OCI-LY1 (cell line): ENCODE measurements around the gene NHLRC4.
A peak's percentile ranks its signal among the peaks of the same experiment; 100 is the strongest.

Experiments used
- H2AFZ ChIP-seq: fragments of 200-600 bp; sonication (generic), shearing (Covaris generic); 2 replicates; pipeline ENCODE4 v1.6.0; 2014; ENCODE audit warnings: antibody characterized with exemption, mild to moderate bottlenecking, low read length
- H3F3A ChIP-seq: fragments of 200-600 bp; sonication (generic), shearing (Covaris generic); 2 replicates; pipeline ENCODE4 v1.6.0; 2014; ENCODE audit warnings: mild to moderate bottlenecking, antibody characterized with exemption, low read length, moderate library complexity; ENCODE audit not compliant: insufficient read depth
- H3K27ac ChIP-seq: fragments of 200-600 bp; sonication (generic); 2 replicates; pipeline ENCODE4 v1.5.1; 2014; ENCODE audit warnings: low read length, mixed run types, mild to moderate bottlenecking, low read depth; ENCODE audit not compliant: poor library complexity, severe bottlenecking
- H3K27me3 ChIP-seq: fragments of 200-600 bp; sonication (generic); 2 replicates; pipeline ENCODE4 v1.6.0; 2014; ENCODE audit warnings: antibody characterized with exemption, mild to moderate bottlenecking, low read length, moderate library complexity; ENCODE audit not compliant: insufficient read depth
- H3K36me3 ChIP-seq: fragments of 200-600 bp; sonication (generic); 2 replicates; pipeline ENCODE4 v1.6.1; 2014; ENCODE audit warnings: mild to moderate bottlenecking, antibody characterized with exemption, low read length, moderate library complexity, mixed read lengths; ENCODE audit not compliant: insufficient read depth
- H3K4me1 ChIP-seq: fragments of 200-600 bp; sonication (generic); 2 replicates; pipeline ENCODE4 v1.5.1; 2014; ENCODE audit warnings: mild to moderate bottlenecking, low read length, moderate library complexity; ENCODE audit not compliant: insufficient read depth, severe bottlenecking
- H3K4me2 ChIP-seq: fragments of 200-600 bp; sonication (generic), shearing (Covaris generic); 2 replicates; pipeline ENCODE4 v1.6.1; 2014; ENCODE audit warnings: low read length
- H3K4me3 ChIP-seq: fragments of 200-600 bp; sonication (generic); 2 replicates; pipeline ENCODE4 v1.5.1; 2014; ENCODE audit warnings: low read length, low read depth, mild to moderate bottlenecking, mixed read lengths; ENCODE audit not compliant: poor library complexity, severe bottlenecking
- H3K79me2 ChIP-seq: fragments of 200-600 bp; shearing (Covaris generic); 2 replicates; pipeline ENCODE4 v1.6.1; 2016; ENCODE audit warnings: mixed run types, low read length, mixed read lengths; ENCODE audit not compliant: insufficient read depth
- H3K9ac ChIP-seq: fragments of 200-600 bp; sonication (generic), shearing (Covaris generic); 2 replicates; pipeline ENCODE4 v1.6.1; 2014; ENCODE audit warnings: mild to moderate bottlenecking, low read length, mixed read lengths
- H3K9me2 ChIP-seq: fragments of 200-600 bp; sonication (generic), shearing (Covaris generic); 2 replicates; pipeline ENCODE4 v1.6.1; 2014; ENCODE audit warnings: low read depth, mild to moderate bottlenecking, low read length, mixed read lengths
- H3K9me3 ChIP-seq: fragments of 200-600 bp; shearing (Covaris generic); 2 replicates; pipeline ENCODE4 v1.6.1; 2014; ENCODE audit warnings: low read length, mixed read lengths
- H4K20me1 ChIP-seq: fragments of 200-600 bp; sonication (generic), shearing (Covaris generic); 2 replicates; pipeline ENCODE4 v1.6.0; 2016; ENCODE audit warnings: mild to moderate bottlenecking, low read length; ENCODE audit not compliant: insufficient read depth
- EZH2 ChIP-seq: fragments of 200-600 bp; sonication (generic), shearing (Covaris generic); IDR thresholded peaks from 2 replicates; pipeline ENCODE4 v1.8.0; 2017; ENCODE audit warnings: borderline replicate concordance, mixed run types, mild to moderate bottlenecking, antibody characterized with exemption, low read length, moderate library complexity, mixed read lengths
- TF ChIP-seq, protein P1 (sequence below): fragments of 200-600 bp; sonication (generic), shearing (Covaris generic); IDR thresholded peaks from 2 replicates; pipeline ENCODE4 v1.5.1; 2017; ENCODE audit warnings: mild to moderate bottlenecking, antibody characterized with exemption, low read length, moderate library complexity, mixed read lengths

Gene NHLRC4

DNA sequence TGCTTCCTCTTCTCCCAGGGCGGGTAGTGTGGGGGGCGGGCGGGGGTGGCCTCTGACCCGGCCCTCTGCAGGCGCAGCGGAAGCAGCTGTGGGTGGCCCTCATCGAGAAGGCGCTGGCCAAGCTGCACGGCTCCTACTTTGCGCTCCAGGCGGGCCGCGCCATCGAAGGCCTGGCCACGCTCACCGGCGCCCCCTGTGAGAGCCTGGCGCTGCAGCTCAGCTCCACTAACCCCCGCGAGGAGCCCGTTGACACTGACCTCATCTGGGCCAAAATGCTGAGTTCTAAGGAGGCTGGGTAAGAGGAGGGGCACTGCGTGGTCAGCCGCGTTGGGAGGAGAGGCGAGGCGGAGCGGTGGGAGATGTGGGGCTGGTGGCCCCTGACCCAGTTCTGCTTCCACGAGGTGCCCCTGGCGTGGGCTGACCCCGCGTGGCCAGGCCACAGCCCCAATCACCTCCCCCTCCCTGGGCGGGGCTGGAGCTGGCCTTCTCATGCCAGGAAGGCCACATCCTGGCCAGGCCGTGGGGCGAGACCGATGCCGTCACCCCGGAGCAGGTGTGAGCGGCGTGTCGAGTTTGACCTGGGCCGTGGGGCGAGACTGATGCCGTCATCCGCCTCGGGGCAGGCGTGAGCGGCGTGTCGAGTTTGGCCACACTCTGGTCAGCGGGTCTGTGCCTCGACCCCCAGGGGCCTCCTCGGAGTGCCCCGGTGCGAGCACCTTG, 17.1 kb upstream of the NHLRC4 start:
- H3K27ac ChIP-seq, result no peak overlapping the region
- TF ChIP-seq EZH2, result no peak
- TF ChIP-seq, protein P1, sequence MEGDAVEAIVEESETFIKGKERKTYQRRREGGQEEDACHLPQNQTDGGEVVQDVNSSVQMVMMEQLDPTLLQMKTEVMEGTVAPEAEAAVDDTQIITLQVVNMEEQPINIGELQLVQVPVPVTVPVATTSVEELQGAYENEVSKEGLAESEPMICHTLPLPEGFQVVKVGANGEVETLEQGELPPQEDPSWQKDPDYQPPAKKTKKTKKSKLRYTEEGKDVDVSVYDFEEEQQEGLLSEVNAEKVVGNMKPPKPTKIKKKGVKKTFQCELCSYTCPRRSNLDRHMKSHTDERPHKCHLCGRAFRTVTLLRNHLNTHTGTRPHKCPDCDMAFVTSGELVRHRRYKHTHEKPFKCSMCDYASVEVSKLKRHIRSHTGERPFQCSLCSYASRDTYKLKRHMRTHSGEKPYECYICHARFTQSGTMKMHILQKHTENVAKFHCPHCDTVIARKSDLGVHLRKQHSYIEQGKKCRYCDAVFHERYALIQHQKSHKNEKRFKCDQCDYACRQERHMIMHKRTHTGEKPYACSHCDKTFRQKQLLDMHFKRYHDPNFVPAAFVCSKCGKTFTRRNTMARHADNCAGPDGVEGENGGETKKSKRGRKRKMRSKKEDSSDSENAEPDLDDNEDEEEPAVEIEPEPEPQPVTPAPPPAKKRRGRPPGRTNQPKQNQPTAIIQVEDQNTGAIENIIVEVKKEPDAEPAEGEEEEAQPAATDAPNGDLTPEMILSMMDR, result peak; percentile 11; the same call in 1 of the 2 replicates
- no peaks in the 10 kb centered on the region for H4K20me1 ChIP-seq
- H3K4me1 ChIP-seq, result no peaks in the 10 kb centered on the region
- no peak overlapping the region for H3K4me2 ChIP-seq
- H3K9ac ChIP-seq, result no peak overlapping the region
- H3K79me2 ChIP-seq, result no peaks in the 10 kb centered on the region
- H3K9me3 ChIP-seq, result no peaks in the 10 kb centered on the region
- no peaks in the 10 kb centered on the region for H3K9me2 ChIP-seq
- no peaks in the 10 kb centered on the region for H3K27me3 ChIP-seq
- H3K36me3 ChIP-seq, result peaks cover 7% of the 10 kb centered on the region
- H3K4me3 ChIP-seq, result no peak overlapping the region
- no peaks in the 10 kb centered on the region for H3F3A ChIP-seq
- H2AFZ ChIP-seq, result no peak overlapping the region

DNA sequence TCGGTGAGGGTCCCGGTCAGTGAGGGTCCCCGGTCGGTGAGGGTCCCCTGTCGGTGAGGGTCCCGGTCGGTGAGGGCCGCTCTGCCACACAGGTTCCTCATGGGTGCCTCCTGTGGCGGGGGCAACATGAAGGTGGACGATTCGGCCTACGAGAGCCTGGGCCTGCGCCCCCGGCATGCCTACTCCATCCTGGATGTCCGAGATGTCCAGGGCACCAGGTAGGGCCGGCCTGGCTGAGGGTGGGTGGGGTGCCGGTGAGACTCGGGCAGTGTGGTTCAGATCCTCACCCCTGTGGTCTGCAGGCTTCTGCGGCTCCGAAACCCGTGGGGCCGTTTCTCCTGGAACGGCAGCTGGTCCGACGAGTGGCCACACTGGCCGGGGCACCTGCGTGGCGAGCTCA, 15.6 kb upstream of the NHLRC4 start:
- H3K79me2 ChIP-seq, result no peaks in the 10 kb centered on the region
- H3F3A ChIP-seq, result no peaks in the 10 kb centered on the region
- no peak overlapping the region for H2AFZ ChIP-seq
- no peak overlapping the region for H3K9ac ChIP-seq
- no peaks in the 10 kb centered on the region for H3K9me3 ChIP-seq
- H4K20me1 ChIP-seq, result no peaks in the 10 kb centered on the region
- peaks cover 7% of the 10 kb centered on the region for H3K36me3 ChIP-seq
- no peaks in the 10 kb centered on the region for H3K27me3 ChIP-seq
- H3K4me3 ChIP-seq, result no peak overlapping the region
- H3K4me2 ChIP-seq, result no peak overlapping the region
- no peaks in the 10 kb centered on the region for H3K4me1 ChIP-seq
- no peak for TF ChIP-seq EZH2
- TF ChIP-seq, protein P1, result no peak
- no peaks in the 10 kb centered on the region for H3K9me2 ChIP-seq
- no peak overlapping the region for H3K27ac ChIP-seq

DNA sequence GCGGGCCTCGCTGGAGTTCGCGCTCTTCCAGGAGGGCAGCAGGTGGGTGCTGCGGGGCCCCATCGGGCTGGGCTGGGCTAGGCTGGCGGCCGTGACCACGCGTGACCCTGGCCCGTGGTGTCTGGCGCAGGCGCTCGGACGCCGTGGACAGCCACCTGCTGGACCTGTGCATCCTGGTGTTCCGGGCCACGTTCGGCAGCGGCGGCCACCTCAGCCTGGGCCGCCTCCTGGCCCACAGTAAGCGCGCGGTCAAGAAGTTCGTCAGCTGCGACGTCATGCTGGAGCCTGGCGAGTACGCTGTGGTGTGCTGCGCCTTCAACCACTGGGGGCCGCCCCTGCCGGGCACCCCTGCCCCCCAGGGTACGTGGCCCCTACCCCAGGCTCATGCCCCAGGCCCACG, 14.6 kb upstream of the NHLRC4 start:
- H3K36me3 ChIP-seq, result peaks cover 7% of the 10 kb centered on the region
- H3F3A ChIP-seq, result no peaks in the 10 kb centered on the region
- no peaks in the 10 kb centered on the region for H3K9me3 ChIP-seq
- no peak overlapping the region for H2AFZ ChIP-seq
- H3K9me2 ChIP-seq, result no peaks in the 10 kb centered on the region
- no peak overlapping the region for H3K9ac ChIP-seq
- H3K4me3 ChIP-seq, result no peak overlapping the region
- H3K4me1 ChIP-seq, result no peaks in the 10 kb centered on the region
- H4K20me1 ChIP-seq, result no peaks in the 10 kb centered on the region
- TF ChIP-seq, protein P1, result no peak
- TF ChIP-seq EZH2, result no peak
- no peaks in the 10 kb centered on the region for H3K79me2 ChIP-seq
- H3K27me3 ChIP-seq, result no peaks in the 10 kb centered on the region
- no peak overlapping the region for H3K4me2 ChIP-seq
- no peak overlapping the region for H3K27ac ChIP-seq
